MM.1S (cell line): Measurements from ENCODE around the gene PIAS2.

ENCODE experiments used
- EZH2phosphoT487 ChIP-seq: fragments of 300-600 bp; sonication (generic); IDR thresholded peaks from 2 replicates; pipeline ENCODE4 v1.6.1; 2018; ENCODE audit warnings: antibody characterized with exemption, low read length
- TF ChIP-seq, protein P1 (sequence below): fragments of 300-600 bp; sonication (generic); IDR thresholded peaks from 2 replicates; pipeline ENCODE4 v1.5.1; 2016; ENCODE audit warnings: antibody characterized with exemption, low read length, mixed read lengths

DNA sequence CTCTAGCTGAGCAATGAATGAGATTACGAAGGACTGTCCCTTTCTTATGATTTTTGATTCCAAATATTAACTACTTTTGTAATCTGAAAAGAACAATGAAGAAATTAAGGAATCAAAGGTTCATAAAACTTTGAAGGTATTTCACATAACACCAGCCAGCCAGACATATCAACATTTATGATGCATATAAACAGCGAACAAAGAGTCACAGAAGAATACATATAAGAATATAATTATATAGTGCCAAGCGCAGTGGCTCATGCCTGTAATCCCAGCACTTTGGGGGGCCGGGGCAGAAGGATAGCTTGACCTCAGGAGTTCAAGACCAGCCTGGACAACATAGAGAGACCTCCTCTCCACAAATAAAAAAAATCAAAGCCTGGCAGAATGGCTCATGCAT lies 34.1 kb downstream of the PIAS2 start:
- TF ChIP-seq, protein P1, sequence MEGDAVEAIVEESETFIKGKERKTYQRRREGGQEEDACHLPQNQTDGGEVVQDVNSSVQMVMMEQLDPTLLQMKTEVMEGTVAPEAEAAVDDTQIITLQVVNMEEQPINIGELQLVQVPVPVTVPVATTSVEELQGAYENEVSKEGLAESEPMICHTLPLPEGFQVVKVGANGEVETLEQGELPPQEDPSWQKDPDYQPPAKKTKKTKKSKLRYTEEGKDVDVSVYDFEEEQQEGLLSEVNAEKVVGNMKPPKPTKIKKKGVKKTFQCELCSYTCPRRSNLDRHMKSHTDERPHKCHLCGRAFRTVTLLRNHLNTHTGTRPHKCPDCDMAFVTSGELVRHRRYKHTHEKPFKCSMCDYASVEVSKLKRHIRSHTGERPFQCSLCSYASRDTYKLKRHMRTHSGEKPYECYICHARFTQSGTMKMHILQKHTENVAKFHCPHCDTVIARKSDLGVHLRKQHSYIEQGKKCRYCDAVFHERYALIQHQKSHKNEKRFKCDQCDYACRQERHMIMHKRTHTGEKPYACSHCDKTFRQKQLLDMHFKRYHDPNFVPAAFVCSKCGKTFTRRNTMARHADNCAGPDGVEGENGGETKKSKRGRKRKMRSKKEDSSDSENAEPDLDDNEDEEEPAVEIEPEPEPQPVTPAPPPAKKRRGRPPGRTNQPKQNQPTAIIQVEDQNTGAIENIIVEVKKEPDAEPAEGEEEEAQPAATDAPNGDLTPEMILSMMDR: no peak
- TF ChIP-seq EZH2phosphoT487: no peak
